Trophoblast cell (in vitro differentiated cells and primary cell): ENCODE results near the gene SLC6A11.

ENCODE experiments used
- DNase-seq, 2 donors: peaks; one replicate each; pipeline ENCODE4 v3.0.0-alpha.2; 2016
- H2AFZ ChIP-seq: 2 replicates; pipeline ENCODE4 v1.6.1; 2013; ENCODE audit warnings: low read length, moderate library complexity, mild to moderate bottlenecking; ENCODE audit not compliant: insufficient read depth, poor library complexity
- H2AK5ac ChIP-seq: 2 replicates; pipeline ENCODE4 v1.6.1; 2013; ENCODE audit warnings: mild to moderate bottlenecking, low read length
- H2BK120ac ChIP-seq: 2 replicates; pipeline ENCODE4 v1.6.1; 2013; ENCODE audit warnings: low read length, mild to moderate bottlenecking, moderate library complexity; ENCODE audit not compliant: insufficient read depth, poor library complexity
- H2BK12ac ChIP-seq: 2 replicates; pipeline ENCODE4 v1.6.1; 2013; ENCODE audit warnings: mild to moderate bottlenecking, low read length, moderate library complexity
- H2BK5ac ChIP-seq: 2 replicates; pipeline ENCODE4 v1.6.1; 2013; ENCODE audit warnings: low read length, low read depth, moderate library complexity, mild to moderate bottlenecking; ENCODE audit not compliant: poor library complexity
- H3K14ac ChIP-seq: 2 replicates; pipeline ENCODE4 v1.6.1; 2013; ENCODE audit warnings: mild to moderate bottlenecking, low read length
- H3K18ac ChIP-seq: 2 replicates; pipeline ENCODE4 v1.6.1; 2013; ENCODE audit warnings: mild to moderate bottlenecking, low read length
- H3K23ac ChIP-seq: 2 replicates; pipeline ENCODE4 v1.6.1; 2013; ENCODE audit warnings: low read length
- H3K27ac ChIP-seq: 2 replicates; pipeline ENCODE4 v1.5.1; 2013; ENCODE audit warnings: low read depth, mild to moderate bottlenecking, inconsistent platforms, low read length, moderate library complexity
- H3K27me3 ChIP-seq: 2 replicates; pipeline ENCODE4 v1.6.1; 2013; ENCODE audit warnings: inconsistent platforms, mild to moderate bottlenecking, low read length, moderate library complexity; ENCODE audit not compliant: insufficient read depth
- H3K36me3 ChIP-seq, 2 experiments: 1 replicate in 1 of 2; 2 replicates in 1 of 2; pipeline ENCODE4 v1.6.1; 2013; ENCODE audit warnings: low read length in 2 of 2, mild to moderate bottlenecking in 2 of 2, moderate library complexity in 1 of 2; ENCODE audit not compliant: insufficient read depth in 2 of 2, control insufficient read depth in 1 of 2
- H3K4ac ChIP-seq: 2 replicates; pipeline ENCODE4 v1.6.1; 2013; ENCODE audit warnings: low read depth, mild to moderate bottlenecking, low read length, moderate library complexity
- H3K4me1 ChIP-seq, 2 experiments: 1 replicate in 1 of 2; 2 replicates in 1 of 2; pipeline ENCODE4 v1.6.1; 2013; ENCODE audit warnings: low read length in 2 of 2, mild to moderate bottlenecking in 2 of 2, moderate library complexity in 1 of 2; ENCODE audit not compliant: insufficient read depth in 2 of 2, control insufficient read depth in 1 of 2
- H3K4me2 ChIP-seq: 2 replicates; pipeline ENCODE4 v1.6.1; 2013; ENCODE audit warnings: inconsistent platforms, mild to moderate bottlenecking, low read length, moderate library complexity
- H3K4me3 ChIP-seq: 2 replicates; pipeline ENCODE4 v1.5.1; 2013; ENCODE audit warnings: mild to moderate bottlenecking, low read depth, low read length, inconsistent platforms
- H3K79me1 ChIP-seq: one replicate; pipeline ENCODE4 v1.6.1; 2013; ENCODE audit warnings: low read length
- H3K79me2 ChIP-seq: 2 replicates; pipeline ENCODE4 v1.6.1; 2013; ENCODE audit warnings: low read length, mild to moderate bottlenecking; ENCODE audit not compliant: control insufficient read depth, insufficient read depth, poor library complexity
- H3K9ac ChIP-seq: 2 replicates; pipeline ENCODE4 v1.6.1; 2013; ENCODE audit warnings: mild to moderate bottlenecking, low read length
- H3K9me3 ChIP-seq: 2 replicates; pipeline ENCODE4 v1.6.1; 2013; ENCODE audit warnings: low read depth, mild to moderate bottlenecking, control low read depth, inconsistent platforms, low read length; ENCODE audit not compliant: insufficient read depth
- H4K12ac ChIP-seq: 2 replicates; pipeline ENCODE4 v1.6.1; 2013; ENCODE audit warnings: low read depth, mild to moderate bottlenecking, low read length, moderate library complexity
- H4K8ac ChIP-seq: 2 replicates; pipeline ENCODE4 v1.6.1; 2013; ENCODE audit warnings: low read depth, mild to moderate bottlenecking, low read length, moderate library complexity
- H4K91ac ChIP-seq: one replicate; pipeline ENCODE4 v1.6.1; 2013; ENCODE audit warnings: low read depth, mild to moderate bottlenecking, low read length, moderate library complexity
- WGBS: extraction: QIAGEN DNeasy Blood & Tissue Kit; methylation state at CpG from one replicate; pipeline ENCODE4 v1.1.7; 2013; ENCODE audit warnings: missing lambda C conversion rate; ENCODE audit not compliant: insufficient read length, insufficient coverage; ENCODE audit errors: extremely low coverage; 5-methylcytosine and 5-hydroxymethylcytosine counted together

SLC6A11 gene

GRCh38 chr3:10985181-10985580, 169.2 kb downstream of the SLC6A11 start:
- Histone ChIP-seq H3K23ac (no peak overlapping the region), H3K79me2 (no peaks in the 10 kb centered on the region), H2BK5ac (no peak overlapping the region), H2BK120ac (no peak overlapping the region), H2AK5ac (no peak overlapping the region), H4K8ac (no peak overlapping the region), H3K18ac (no peak overlapping the region), H3K14ac (no peak overlapping the region), H3K4me3 (no peak overlapping the region), H3K4ac (no peak overlapping the region), H2BK12ac (no peak overlapping the region), H3K9ac (no peak overlapping the region), H3K27me3 (peaks cover 2% of the 10 kb centered on the region), H4K12ac (no peak overlapping the region), H3K36me3 (no peaks in the 10 kb centered on the region), H3K27ac (no peak overlapping the region), H4K91ac (no peak overlapping the region), H3K4me2 (no peak overlapping the region), H3K9me3 (no peaks in the 10 kb centered on the region), H2AFZ (no peak overlapping the region), H3K4me1 (no peaks in the 10 kb centered on the region), H3K79me1 (no peaks in the 10 kb centered on the region)
- WGBS, result no CpG with 5 or more reads among the region's 1 CpG
- DNase-seq, result peak; percentile 8 to 66

- no peak overlapping the region for H4K8ac ChIP-seq
- H3K4me1 ChIP-seq, result no peaks in the 10 kb centered on the region
- H2BK5ac ChIP-seq, result no peak overlapping the region
- H3K4ac ChIP-seq, result no peak overlapping the region
- DNase-seq, result peak in 1 of 2 donors; percentile 47
- H4K91ac ChIP-seq, result no peak overlapping the region
- H3K18ac ChIP-seq, result no peak overlapping the region
- no peak overlapping the region for H2AFZ ChIP-seq
- no peak overlapping the region for H2BK12ac ChIP-seq
- no peak overlapping the region for H3K27ac ChIP-seq
- no peak overlapping the region for H4K12ac ChIP-seq
- H3K27me3 ChIP-seq, result peaks cover 9% of the 10 kb centered on the region
- H2AK5ac ChIP-seq, result no peak overlapping the region
- no peaks in the 10 kb centered on the region for H3K79me2 ChIP-seq
- H2BK120ac ChIP-seq, result no peak overlapping the region
- peak overlapping the region; percentile 23 for H3K4me3 ChIP-seq
- H3K36me3 ChIP-seq, result no peaks in the 10 kb centered on the region
- H3K23ac ChIP-seq, result no peak overlapping the region
- H3K79me1 ChIP-seq, result no peaks in the 10 kb centered on the region
- H3K4me2 ChIP-seq, result no peak overlapping the region
- no peak overlapping the region for H3K9ac ChIP-seq
- WGBS, result no CpG with 5 or more reads among the region's 5 CpGs
- H3K9me3 ChIP-seq, result no peaks in the 10 kb centered on the region
- no peak overlapping the region for H3K14ac ChIP-seq
These were observed 170.6 kb downstream of the SLC6A11 start for GRCh38 chr3:10986592-10986991.

- no peaks in the 10 kb centered on the region for H3K36me3 ChIP-seq
- no peak overlapping the region for H2BK120ac ChIP-seq
- H2BK5ac ChIP-seq, result no peak overlapping the region
- H4K91ac ChIP-seq, result no peak overlapping the region
- peaks cover 21% of the 10 kb centered on the region for H3K27me3 ChIP-seq
- no peak overlapping the region for H3K23ac ChIP-seq
- no peak overlapping the region for H4K12ac ChIP-seq
- no peak overlapping the region for H3K4me2 ChIP-seq
- WGBS, result no CpG with 5 or more reads among the region's 9 CpGs
- H3K14ac ChIP-seq, result no peak overlapping the region
- no peaks in the 10 kb centered on the region for H3K79me2 ChIP-seq
- no peak for DNase-seq
- H3K18ac ChIP-seq, result no peak overlapping the region
- H2AFZ ChIP-seq, result no peak overlapping the region
- no peaks in the 10 kb centered on the region for H3K79me1 ChIP-seq
- no peak overlapping the region for H3K4me3 ChIP-seq
- no peak overlapping the region for H2BK12ac ChIP-seq
- H3K27ac ChIP-seq, result no peak overlapping the region
- no peak overlapping the region for H3K9ac ChIP-seq
- no peak overlapping the region for H4K8ac ChIP-seq
- H3K4me1 ChIP-seq, result no peaks in the 10 kb centered on the region
- H3K9me3 ChIP-seq, result no peaks in the 10 kb centered on the region
- no peak overlapping the region for H2AK5ac ChIP-seq
- H3K4ac ChIP-seq, result no peak overlapping the region
These were observed 172.1 kb downstream of the SLC6A11 start for GRCh38 chr3:10988001-10988665.

GRCh38 chr3:10988991-10989484, 173.0 kb downstream of the SLC6A11 start:
- Histone ChIP-seq H4K12ac (no peak overlapping the region), H3K27ac (no peak overlapping the region), H3K23ac (peak overlapping the region; percentile 78), H2AFZ (no peak overlapping the region), H2BK120ac (no peak overlapping the region), H4K91ac (no peak overlapping the region), H3K4me1 (no peaks in the 10 kb centered on the region), H3K9ac (no peak overlapping the region), H2BK5ac (no peak overlapping the region), H3K14ac (no peak overlapping the region), H3K79me1 (no peaks in the 10 kb centered on the region), H3K4me2 (no peak overlapping the region), H2AK5ac (no peak overlapping the region), H3K36me3 (no peaks in the 10 kb centered on the region), H3K4ac (no peak overlapping the region), H4K8ac (no peak overlapping the region), H3K79me2 (no peaks in the 10 kb centered on the region), H3K27me3 (peaks cover 30% of the 10 kb centered on the region), H2BK12ac (no peak overlapping the region), H3K18ac (no peak overlapping the region), H3K9me3 (no peaks in the 10 kb centered on the region), H3K4me3 (no peak overlapping the region)
- no peak for DNase-seq
- no CpG with 5 or more reads among the region's 7 CpGs for WGBS
